K562 (cell line): ENCODE data around the gene ERLEC1. TPM values are rescaled to one million over a fixed set of nuclear protein-coding genes. Genes with fewer than 3 reads are reported as not detected.
A peak's percentile ranks its signal among the peaks of the same experiment; 100 is the strongest.

Source experiments
- GABPA ChIP-seq: fragments of 200-800 bp; sonication (Bioruptor generic); conservative IDR thresholded peaks from 2 replicates; pipeline ENCODE4 v1.6.1; 2016; ENCODE audit warnings: low read depth, missing genetic modification characterization, missing compliant biosample characterization
- GABPB1 ChIP-seq: sonication (generic); formaldehyde crosslinking; IDR thresholded peaks from 2 replicates; pipeline ENCODE4 v1.8.0; 2022; ENCODE audit warnings: mild to moderate bottlenecking, missing genetic modification reagents
- MBD2 ChIP-seq: sonication (generic); IDR thresholded peaks from 2 replicates; pipeline ENCODE4 v1.6.1; 2016; ENCODE audit warnings: low read depth, borderline replicate concordance
- MYC ChIP-seq, 2 experiments: fragments of 250-450 bp in 1 of 2; sonication (Bioruptor Pico) in 1 of 2; IDR thresholded peaks; 2 replicates each; pipeline versions ENCODE4 v1.5.1 to v1.6.1; 2012 to 2021; ENCODE audit warnings: low read depth in 2 of 2, borderline replicate concordance in 1 of 2, improper control_type of control experiment in 1 of 2, low read length in 1 of 2, mild to moderate bottlenecking in 1 of 2, moderate library complexity in 1 of 2
- NCOA4 ChIP-seq: fragments of 450-650 bp; IDR thresholded peaks from 2 replicates; pipeline ENCODE4 v1.6.1; 2018; ENCODE audit warnings: mild to moderate bottlenecking; ENCODE audit not compliant: partially characterized antibody
- NELFE ChIP-seq: IDR thresholded peaks from 2 replicates; pipeline ENCODE4 v1.6.1; 2011; ENCODE audit warnings: mild to moderate bottlenecking; ENCODE audit not compliant: insufficient read depth, insufficient read length
- POLR2A ChIP-seq: fragments of 450-650 bp; conservative IDR thresholded peaks from 2 replicates; pipeline ENCODE4 v1.6.1; 2016
- SP1 ChIP-seq: sonication (generic); formaldehyde crosslinking; IDR thresholded peaks from 2 replicates; pipeline ENCODE4 v1.8.1; 2022; ENCODE audit warnings: mild to moderate bottlenecking, missing genetic modification reagents
- SRSF1 ChIP-seq: fragments of 200-400 bp; formaldehyde crosslinking; IDR thresholded peaks from 2 replicates; pipeline ENCODE4 v1.6.1; 2017; ENCODE audit warnings: mild to moderate bottlenecking, low read depth, low read length, moderate library complexity
- STAT5B ChIP-seq: fragments of 250-450 bp; sonication (Bioruptor Pico); IDR thresholded peaks from 2 replicates; pipeline ENCODE4 v1.8.0; 2021; ENCODE audit warnings: mild to moderate bottlenecking, inconsistent platforms
- ZBTB7A ChIP-seq: IDR thresholded peaks from 2 replicates; pipeline ENCODE4 v1.6.1; 2011; ENCODE audit warnings: low read depth, mild to moderate bottlenecking, low read length, moderate library complexity, borderline replicate concordance; ENCODE audit not compliant: control insufficient read depth
- ZNF263 ChIP-seq: sonication (generic); formaldehyde crosslinking; IDR thresholded peaks from 2 replicates; pipeline ENCODE4 v1.8.0; 2022; ENCODE audit warnings: mild to moderate bottlenecking, missing genetic modification reagents, borderline replicate concordance
- ZNF384 ChIP-seq: IDR thresholded peaks from 2 replicates; pipeline ENCODE4 v1.6.1; 2012; ENCODE audit warnings: low read depth, low read length, improper control_type of control experiment
- ZNF561 ChIP-seq: fragments of 450-650 bp; formaldehyde crosslinking; conservative IDR thresholded peaks from 2 replicates; pipeline ENCODE4 v1.4.0; 2020; ENCODE audit warnings: mild to moderate bottlenecking, moderate library complexity
- polyA plus RNA-seq, 8 experiments: library from polyadenylated mRNA; depleted of rRNA in 4 of 8; stranded (reverse) in 5 of 8; unstranded in 3 of 8; fragments of >200 nt; fragmentation: Nextera tagmentation in 2 of 8; fragmentation: Illumina TruSeq in 1 of 8; extraction: Ambion mirVana in 2 of 8; extraction: Trizol in 1 of 8; gene quantifications; 2 replicates each; pipeline versions ENCODE4 v1.2.1 to v1.2.3, GENCODE V29; 2011 to 2014; ENCODE audit warnings: inconsistent platforms in 1 of 8, missing spikeins in 1 of 8
- total RNA-seq, 7 experiments: library from RNA; depleted of rRNA in 6 of 7; stranded (reverse); fragments of >200 nt in 6 of 7; fragmentation: Illumina TruSeq in 2 of 7; extraction: Trizol in 2 of 7; gene quantifications; 2 replicates each; pipeline versions ENCODE4 v1.2.1 to v1.2.3, GENCODE V29; 2011 to 2021; ENCODE audit warnings: low replicate concordance in 1 of 7
- TF ChIP-seq, protein P1 (sequence below): fragments of 450-650 bp; IDR thresholded peaks from 2 replicates; pipeline ENCODE4 v1.6.1; 2016; ENCODE audit warnings: borderline replicate concordance
- TF ChIP-seq, protein P2 (sequence below): fragments of 450-650 bp; formaldehyde crosslinking; IDR thresholded peaks from 2 replicates; pipeline ENCODE4 v1.4.0; 2020; ENCODE audit warnings: mild to moderate bottlenecking, moderate library complexity
- TF ChIP-seq, protein P3 (sequence below), 3 experiments: fragments of 200-800 bp in 1 of 3; fragments of 250-450 bp in 1 of 3; fragments of 450-650 bp in 1 of 3; sonication (Bioruptor Pico) in 1 of 3; sonication (Bioruptor generic) in 1 of 3; formaldehyde crosslinking in 1 of 3; IDR thresholded peaks; 2 replicates each; pipeline versions ENCODE4 v1.6.1 to v1.8.0; 2016 to 2022; ENCODE audit warnings: mild to moderate bottlenecking in 2 of 3, missing genetic modification characterization in 2 of 3, missing compliant biosample characterization in 1 of 3, moderate library complexity in 1 of 3
- TF ChIP-seq, protein P4 (sequence below): sonication (generic); formaldehyde crosslinking; IDR thresholded peaks from 2 replicates; pipeline ENCODE4 v1.5.0; 2020; ENCODE audit warnings: missing genetic modification reagents

ERLEC1 gene
- total and polyA plus RNA-seq, 9 of the 15 experiments (the other 6 are each of a cell fraction or from before 2014, with no cell fraction given): 12.0 to 41.6 (median 30.6) TPM

DNA sequence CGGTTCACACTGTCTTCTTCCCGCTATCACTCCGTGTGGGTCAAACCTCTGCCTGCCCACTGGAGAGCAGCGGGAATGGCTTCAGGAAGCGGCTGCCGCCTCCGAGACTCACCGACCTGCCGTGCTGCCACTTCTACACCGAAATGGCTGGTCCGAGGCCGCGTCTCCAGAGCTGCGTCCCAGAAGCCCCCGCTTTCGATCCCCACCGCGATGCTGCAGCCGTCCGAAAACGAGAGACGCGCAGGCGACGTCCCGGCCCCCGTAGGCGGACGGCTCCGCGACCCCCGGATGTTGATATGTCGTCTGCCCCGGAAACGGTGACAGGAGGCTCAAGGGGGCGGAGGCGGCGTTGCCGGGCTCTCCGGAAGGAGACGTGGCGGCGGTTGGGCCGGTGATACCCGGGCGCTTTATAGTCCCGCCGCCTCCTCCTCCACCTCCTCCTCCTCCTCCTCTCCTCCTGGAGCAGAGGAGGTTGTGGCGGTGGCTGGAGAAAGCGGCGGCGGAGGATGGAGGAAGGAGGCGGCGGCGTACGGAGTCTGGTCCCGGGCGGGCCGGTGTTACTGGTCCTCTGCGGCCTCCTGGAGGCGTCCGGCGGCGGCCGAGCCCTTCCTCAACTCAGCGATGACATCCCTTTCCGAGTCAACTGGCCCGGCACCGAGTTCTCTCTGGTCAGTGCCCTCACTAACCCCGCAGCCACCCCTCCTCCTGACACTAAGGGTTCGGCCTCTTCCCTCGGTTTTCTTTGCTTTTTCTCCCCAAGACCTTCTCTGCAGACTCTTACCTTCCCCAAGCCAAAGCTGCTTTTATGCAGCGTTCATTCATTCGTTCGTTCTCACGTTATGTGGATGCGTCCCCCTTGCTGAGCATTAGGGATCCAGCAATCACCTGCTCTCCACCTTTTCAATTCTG lies at the start of gene ERLEC1, which contains the start of gene ASB3 (continued):
- TF ChIP-seq, protein P1, sequence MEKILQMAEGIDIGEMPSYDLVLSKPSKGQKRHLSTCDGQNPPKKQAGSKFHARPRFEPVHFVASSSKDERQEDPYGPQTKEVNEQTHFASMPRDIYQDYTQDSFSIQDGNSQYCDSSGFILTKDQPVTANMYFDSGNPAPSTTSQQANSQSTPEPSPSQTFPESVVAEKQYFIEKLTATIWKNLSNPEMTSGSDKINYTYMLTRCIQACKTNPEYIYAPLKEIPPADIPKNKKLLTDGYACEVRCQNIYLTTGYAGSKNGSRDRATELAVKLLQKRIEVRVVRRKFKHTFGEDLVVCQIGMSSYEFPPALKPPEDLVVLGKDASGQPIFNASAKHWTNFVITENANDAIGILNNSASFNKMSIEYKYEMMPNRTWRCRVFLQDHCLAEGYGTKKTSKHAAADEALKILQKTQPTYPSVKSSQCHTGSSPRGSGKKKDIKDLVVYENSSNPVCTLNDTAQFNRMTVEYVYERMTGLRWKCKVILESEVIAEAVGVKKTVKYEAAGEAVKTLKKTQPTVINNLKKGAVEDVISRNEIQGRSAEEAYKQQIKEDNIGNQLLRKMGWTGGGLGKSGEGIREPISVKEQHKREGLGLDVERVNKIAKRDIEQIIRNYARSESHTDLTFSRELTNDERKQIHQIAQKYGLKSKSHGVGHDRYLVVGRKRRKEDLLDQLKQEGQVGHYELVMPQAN: peak; percentile 68
- no peak for TF ChIP-seq NELFE
- no peak for TF ChIP-seq ZNF561 (CRISPR knock-in tag)
- TF ChIP-seq MBD2: peak; percentile 64; the same call in 1 of the 2 replicates
- 0 out of 2 replicates have a peak, but pooled peaks have one; percentile 18 for TF ChIP-seq ZNF384
- peak; percentile 97 for TF ChIP-seq ZBTB7A
- TF ChIP-seq MYC (IDR thresholded peaks at IDR 0.05; ENCODE audit: low read depth, low read length): peak; percentile 65; the same call in 1 of the 2 replicates
- TF ChIP-seq MYC (CRISPR knock-in tag; IDR thresholded peaks at IDR 0.05; ENCODE audit: borderline replicate concordance, low read depth): no peak
- TF ChIP-seq SRSF1: 0 out of 2 replicates have a peak, but pooled peaks have one; percentile 38
- peak; percentile 42; the same call in 1 of the 2 replicates for TF ChIP-seq SP1 (CRISPR knock-in tag)
- TF ChIP-seq, protein P2, sequence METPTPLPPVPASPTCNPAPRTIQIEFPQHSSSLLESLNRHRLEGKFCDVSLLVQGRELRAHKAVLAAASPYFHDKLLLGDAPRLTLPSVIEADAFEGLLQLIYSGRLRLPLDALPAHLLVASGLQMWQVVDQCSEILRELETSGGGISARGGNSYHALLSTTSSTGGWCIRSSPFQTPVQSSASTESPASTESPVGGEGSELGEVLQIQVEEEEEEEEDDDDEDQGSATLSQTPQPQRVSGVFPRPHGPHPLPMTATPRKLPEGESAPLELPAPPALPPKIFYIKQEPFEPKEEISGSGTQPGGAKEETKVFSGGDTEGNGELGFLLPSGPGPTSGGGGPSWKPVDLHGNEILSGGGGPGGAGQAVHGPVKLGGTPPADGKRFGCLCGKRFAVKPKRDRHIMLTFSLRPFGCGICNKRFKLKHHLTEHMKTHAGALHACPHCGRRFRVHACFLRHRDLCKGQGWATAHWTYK (CRISPR knock-in tag): 0 out of 2 replicates have a peak, but pooled peaks have one; percentile 65
- no peak; the same call in 1 of the 2 replicates for TF ChIP-seq ZNF263
- TF ChIP-seq, protein P3, sequence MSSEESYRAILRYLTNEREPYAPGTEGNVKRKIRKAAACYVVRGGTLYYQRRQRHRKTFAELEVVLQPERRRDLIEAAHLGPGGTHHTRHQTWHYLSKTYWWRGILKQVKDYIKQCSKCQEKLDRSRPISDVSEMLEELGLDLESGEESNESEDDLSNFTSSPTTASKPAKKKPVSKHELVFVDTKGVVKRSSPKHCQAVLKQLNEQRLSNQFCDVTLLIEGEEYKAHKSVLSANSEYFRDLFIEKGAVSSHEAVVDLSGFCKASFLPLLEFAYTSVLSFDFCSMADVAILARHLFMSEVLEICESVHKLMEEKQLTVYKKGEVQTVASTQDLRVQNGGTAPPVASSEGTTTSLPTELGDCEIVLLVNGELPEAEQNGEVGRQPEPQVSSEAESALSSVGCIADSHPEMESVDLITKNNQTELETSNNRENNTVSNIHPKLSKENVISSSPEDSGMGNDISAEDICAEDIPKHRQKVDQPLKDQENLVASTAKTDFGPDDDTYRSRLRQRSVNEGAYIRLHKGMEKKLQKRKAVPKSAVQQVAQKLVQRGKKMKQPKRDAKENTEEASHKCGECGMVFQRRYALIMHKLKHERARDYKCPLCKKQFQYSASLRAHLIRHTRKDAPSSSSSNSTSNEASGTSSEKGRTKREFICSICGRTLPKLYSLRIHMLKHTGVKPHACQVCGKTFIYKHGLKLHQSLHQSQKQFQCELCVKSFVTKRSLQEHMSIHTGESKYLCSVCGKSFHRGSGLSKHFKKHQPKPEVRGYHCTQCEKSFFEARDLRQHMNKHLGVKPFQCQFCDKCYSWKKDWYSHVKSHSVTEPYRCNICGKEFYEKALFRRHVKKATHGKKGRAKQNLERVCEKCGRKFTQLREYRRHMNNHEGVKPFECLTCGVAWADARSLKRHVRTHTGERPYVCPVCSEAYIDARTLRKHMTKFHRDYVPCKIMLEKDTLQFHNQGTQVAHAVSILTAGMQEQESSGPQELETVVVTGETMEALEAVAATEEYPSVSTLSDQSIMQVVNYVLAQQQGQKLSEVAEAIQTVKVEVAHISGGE (CRISPR knock-in tag; IDR thresholded peaks at IDR 0.05): peak in 2 of 3 experiments; percentile 81 to 90; a peak in 4 of 6 replicates
- TF ChIP-seq GABPB1 (CRISPR knock-in tag): peak; percentile 94
- no peak for TF ChIP-seq STAT5B (CRISPR knock-in tag)
- peak; percentile 90 for TF ChIP-seq POLR2A
- TF ChIP-seq, protein P4, sequence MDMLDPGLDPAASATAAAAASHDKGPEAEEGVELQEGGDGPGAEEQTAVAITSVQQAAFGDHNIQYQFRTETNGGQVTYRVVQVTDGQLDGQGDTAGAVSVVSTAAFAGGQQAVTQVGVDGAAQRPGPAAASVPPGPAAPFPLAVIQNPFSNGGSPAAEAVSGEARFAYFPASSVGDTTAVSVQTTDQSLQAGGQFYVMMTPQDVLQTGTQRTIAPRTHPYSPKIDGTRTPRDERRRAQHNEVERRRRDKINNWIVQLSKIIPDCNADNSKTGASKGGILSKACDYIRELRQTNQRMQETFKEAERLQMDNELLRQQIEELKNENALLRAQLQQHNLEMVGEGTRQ: no peak
- TF ChIP-seq NCOA4: no peak
- TF ChIP-seq GABPA (tag): peak; percentile 99
